GM12878 (cell line): Measurements from ENCODE around the gene TIMM29. TPM values are rescaled to one million over a fixed set of nuclear protein-coding genes. Genes with fewer than 3 reads are reported as not detected.

ENCODE experiments used
- ATAC-seq: fragments of 200-7000 bp; cut with Tn5 transposase; 3 replicates; pipeline ENCODE4 v1.9.1; 2020; ENCODE audit warnings: mild to moderate bottlenecking, moderate library complexity
- BruUV-seq: library from RNA; stranded (reverse); fragments of 400-500 nt; replicated peaks from 2 replicates; lab custom pipeline; 2021; lab: Mats Ljungman, UMichigan
- CTCF ChIA-PET: fragments of 300-600 bp; sonication (Branson Sonifier 250); formaldehyde crosslinking; extraction: SDS; loops from one replicate; lab custom pipeline; 2021; ENCODE audit warnings: inconsistent platforms; lab: Yijun Ruan, JAX
- POLR2A ChIA-PET: fragments of 350-600 bp; formaldehyde crosslinking; extraction: SDS; loops from one replicate; lab custom pipeline; 2021; ENCODE audit warnings: inconsistent platforms; lab: Charles Lee
- RAD21 ChIA-PET: fragments of 300-600 bp; sonication (Branson Sonifier 250); formaldehyde crosslinking; loops from one replicate; lab custom pipeline; 2023; ENCODE audit warnings: antibody characterized with exemption; ENCODE audit not compliant: unreplicated experiment; lab: Charles Lee
- SMC1A ChIA-PET: fragments of 300-600 bp; sonication (Branson Sonifier 250); formaldehyde crosslinking; loops from one replicate; lab custom pipeline; 2023; ENCODE audit not compliant: unreplicated experiment, uncharacterized antibody; lab: Charles Lee
- DNase-seq: peaks from one replicate; pipeline ENCODE4 v3.0.0-alpha.2; 2011; ENCODE audit warnings: low read depth, low spot score
- FAIRE-seq: peaks from 3 replicates; lab custom pipeline; 2011; peaks lifted over from hg19 to GRCh38; lab: Jason Lieb, UNC
- H2AFZ ChIP-seq: 2 replicates; pipeline ENCODE4 v1.6.0; 2011; ENCODE audit warnings: low read depth, low read length, control low read depth; ENCODE audit not compliant: control insufficient read depth
- H3K27ac ChIP-seq: 2 replicates; pipeline ENCODE4 v1.5.1; 2011; ENCODE audit warnings: control low read depth; ENCODE audit not compliant: control insufficient read depth, insufficient read depth
- H3K27me3 ChIP-seq, 2 experiments: replicated peaks in 1 of 2; 2 replicates each; pipeline versions ENCODE4 v1.6.0 to v1.6.1; 2011; ENCODE audit warnings: low read length in 1 of 2; ENCODE audit not compliant: control insufficient read depth in 2 of 2, insufficient read depth in 2 of 2
- H3K36me3 ChIP-seq, 2 experiments: 2 replicates each; pipeline ENCODE4 v1.5.1; 2011; ENCODE audit warnings: low read length in 1 of 2; ENCODE audit not compliant: control insufficient read depth in 2 of 2, insufficient read depth in 2 of 2
- H3K4me1 ChIP-seq: 2 replicates; pipeline ENCODE4 v1.6.1; 2011; ENCODE audit warnings: mild to moderate bottlenecking, low read length, moderate library complexity, mixed read lengths; ENCODE audit not compliant: control insufficient read depth, insufficient read depth
- H3K4me2 ChIP-seq: 2 replicates; pipeline ENCODE4 v1.6.0; 2011; ENCODE audit warnings: control low read depth; ENCODE audit not compliant: control insufficient read depth, insufficient read depth
- H3K4me3 ChIP-seq: fragments of 200-600 bp; sonication (generic); 2 replicates; pipeline ENCODE4 v1.5.1; 2016
- H3K79me2 ChIP-seq: 2 replicates; pipeline ENCODE4 v1.6.0; 2011; ENCODE audit warnings: low read length; ENCODE audit not compliant: control insufficient read depth, insufficient read depth
- H3K9ac ChIP-seq: 2 replicates; pipeline ENCODE4 v1.8.0; 2011; ENCODE audit warnings: low read length, control low read depth, mixed read lengths; ENCODE audit not compliant: control insufficient read depth, insufficient read depth
- H3K9me3 ChIP-seq: replicated peaks from 3 replicates; pipeline ENCODE4 v1.5.1; 2011; ENCODE audit warnings: mild to moderate bottlenecking, low read length; ENCODE audit not compliant: control insufficient read depth, insufficient read depth
- H4K20me1 ChIP-seq: 2 replicates; pipeline ENCODE4 v1.6.0; 2011; ENCODE audit not compliant: control insufficient read depth, insufficient read depth
- ATF7 ChIP-seq: fragments of 450-650 bp; IDR thresholded peaks from 2 replicates; pipeline ENCODE4 v1.6.1; 2016; ENCODE audit warnings: low read depth, mild to moderate bottlenecking
- ESRRA ChIP-seq: IDR thresholded peaks from 2 replicates; pipeline ENCODE4 v1.6.1; 2012; ENCODE audit warnings: mild to moderate bottlenecking, low read length, improper control_type of control experiment
- GABPA ChIP-seq: IDR thresholded peaks from 2 replicates; pipeline ENCODE4 v1.6.1; 2014; ENCODE audit warnings: antibody characterized with exemption, low read depth, mild to moderate bottlenecking, inconsistent platforms
- HCFC1 ChIP-seq: fragments of 150-350 bp; IDR thresholded peaks from 2 replicates; pipeline ENCODE4 v1.6.1; 2014; ENCODE audit warnings: low read length
- JUND ChIP-seq: IDR thresholded peaks from 2 replicates; pipeline ENCODE4 v1.6.1; 2012; ENCODE audit warnings: low read depth, mild to moderate bottlenecking, low read length, improper control_type of control experiment, moderate library complexity
- KAT2A ChIP-seq: conservative IDR thresholded peaks from 2 replicates; pipeline ENCODE4 v1.6.1; 2011; ENCODE audit warnings: low read depth, low read length; ENCODE audit not compliant: control insufficient read depth
- NFIC ChIP-seq: IDR thresholded peaks from 2 replicates; pipeline ENCODE4 v1.6.1; 2012; ENCODE audit warnings: low read depth, mild to moderate bottlenecking, inconsistent platforms, low read length, moderate library complexity
- SMARCA5 ChIP-seq: fragments of 450-650 bp; IDR thresholded peaks from 2 replicates; pipeline ENCODE4 v1.6.1; 2017; ENCODE audit warnings: mild to moderate bottlenecking
- SUPT20H ChIP-seq: IDR thresholded peaks from 2 replicates; pipeline ENCODE4 v1.6.1; 2011; ENCODE audit warnings: low read depth, mild to moderate bottlenecking, low read length, moderate library complexity, borderline replicate concordance; ENCODE audit not compliant: control insufficient read depth
- TCF7 ChIP-seq: IDR thresholded peaks from 2 replicates; pipeline ENCODE4 v1.6.1; 2014; ENCODE audit warnings: antibody characterized with exemption, borderline replicate concordance
- YY1 ChIP-seq: IDR thresholded peaks from 2 replicates; pipeline ENCODE4 v1.6.1; 2011; ENCODE audit warnings: low read depth, mild to moderate bottlenecking, low read length
- ZNF207 ChIP-seq: fragments of 450-650 bp; IDR thresholded peaks from 2 replicates; pipeline ENCODE4 v1.6.1; 2014; ENCODE audit warnings: antibody characterized with exemption, mild to moderate bottlenecking, borderline replicate concordance
- WGBS: methylation state at CpG from one replicate; pipeline ENCODE4 v1.1.6; 2016; ENCODE audit warnings: low lambda C conversion rate; ENCODE audit not compliant: insufficient replicate concordance, insufficient coverage; ENCODE audit errors: missing lambda C conversion rate; 5-methylcytosine and 5-hydroxymethylcytosine counted together
- in situ Hi-C: fragments of 300-500 bp; cut with MboI; formaldehyde crosslinking; loops from 9 replicates; pipeline ENCODE4 v1.14.3; 2018; ENCODE audit warnings: mixed read lengths
- intact Hi-C: fragments of 100-400 bp; cut with micrococcal nuclease; formaldehyde crosslinking; loops from one replicate; pipeline ENCODE4 v1.14.2; 2022; ENCODE audit not compliant: unreplicated experiment
- polyA plus RNA-seq, 11 experiments: library from polyadenylated mRNA; depleted of rRNA in 4 of 11; unstranded in 6 of 11; stranded (reverse) in 5 of 11; fragments of >200 nt; fragmentation: Nextera tagmentation in 4 of 11; fragmentation: Illumina TruSeq in 1 of 11; extraction: Ambion mirVana in 4 of 11; extraction: Trizol in 1 of 11; gene quantifications; 1 replicate in 1 of 11; 2 replicates in 10 of 11; pipeline versions ENCODE4 v1.2.1 to v1.2.3, GENCODE V29; 2011 to 2016; ENCODE audit warnings: inconsistent platforms in 2 of 11, missing spikeins in 2 of 11, low read depth in 1 of 11
- total RNA-seq, 4 experiments: library from RNA; depleted of rRNA in 3 of 4; stranded (reverse); fragments of >200 nt in 3 of 4; fragmentation: Illumina TruSeq in 1 of 4; extraction: Trizol in 1 of 4; gene quantifications; 2 replicates each; pipeline versions ENCODE4 v1.2.1 to v1.2.3, GENCODE V29; 2013 to 2021
- TF ChIP-seq, protein P1 (sequence below): fragments of 450-650 bp; IDR thresholded peaks from 2 replicates; pipeline ENCODE4 v1.6.1; 2014; ENCODE audit warnings: mild to moderate bottlenecking
- TF ChIP-seq, protein P2 (sequence below): fragments of 450-650 bp; IDR thresholded peaks from 2 replicates; pipeline ENCODE4 v1.6.1; 2017; ENCODE audit warnings: mild to moderate bottlenecking, moderate library complexity
- TF ChIP-seq, protein P3 (sequence below): IDR thresholded peaks from 2 replicates; pipeline ENCODE4 v1.6.1; 2011; ENCODE audit warnings: low read depth, mild to moderate bottlenecking, low read length, moderate library complexity, borderline replicate concordance; ENCODE audit errors: extremely low read depth
- TF ChIP-seq, protein P4 (sequence below): IDR thresholded peaks from 2 replicates; pipeline ENCODE4 v1.6.1; 2011; ENCODE audit warnings: low read depth, low read length, improper control_type of control experiment, borderline replicate concordance
- TF ChIP-seq, protein P5 (sequence below): IDR thresholded peaks from 2 replicates; pipeline ENCODE4 v1.6.1; 2011; ENCODE audit warnings: borderline replicate concordance, low read depth, mild to moderate bottlenecking, moderate library complexity, low read length; ENCODE audit not compliant: insufficient read depth, poor library complexity, severe bottlenecking

The TIMM29 gene
- total and polyA plus RNA-seq, 10 of the 15 experiments (the other 5 are each of a cell fraction or from before 2014, with no cell fraction given): 2.4 to 27.9 (median 13.5) TPM

DNA sequence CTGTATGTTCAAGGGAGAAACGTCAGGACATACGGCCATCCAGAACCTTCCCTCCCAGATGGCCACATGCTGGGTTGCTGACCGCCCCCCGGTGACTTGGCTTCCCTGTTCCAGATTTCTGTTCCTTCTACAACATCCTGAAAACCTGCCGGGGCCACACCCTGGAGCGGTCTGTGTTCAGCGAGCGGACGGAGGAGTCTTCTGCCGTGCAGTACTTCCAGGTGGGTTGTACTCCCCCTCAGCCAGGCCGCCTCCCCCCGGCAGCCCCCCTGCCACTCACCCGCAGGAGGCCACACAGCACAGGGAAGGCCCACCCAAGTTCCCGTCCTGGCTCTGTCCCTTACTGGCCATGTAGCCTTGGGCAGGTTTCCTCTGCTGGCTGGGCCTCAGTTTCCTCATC lies 20.7 kb upstream of the TIMM29 start:
- FAIRE-seq: no peak
- H3K27ac ChIP-seq: no peak overlapping the region
- H3K4me2 ChIP-seq: no peak overlapping the region
- ATAC-seq: no peak
- ChIA-PET SMC1A (no interaction called here), RAD21 (no interaction called here)
- no peak for DNase-seq
- H3K4me1 ChIP-seq: no peaks in the 10 kb centered on the region
- no peaks in the 10 kb centered on the region for H3K27me3 ChIP-seq
- BruUV-seq: no TSS peak
- H2AFZ ChIP-seq: no peak overlapping the region
- no peak overlapping the region for H3K9ac ChIP-seq
- intact Hi-C loops: no loop called here
- TF ChIP-seq KAT2A (no peak), YY1 (no peak), TCF7 (no peak), NFIC (no peak), ATF7 (no peak), HCFC1 (no peak), ZNF207 (no peak), SUPT20H (no peak), JUND (no peak), ESRRA (no peak), GABPA (no peak), SMARCA5 (no peak)
- TF ChIP-seq, protein P1, sequence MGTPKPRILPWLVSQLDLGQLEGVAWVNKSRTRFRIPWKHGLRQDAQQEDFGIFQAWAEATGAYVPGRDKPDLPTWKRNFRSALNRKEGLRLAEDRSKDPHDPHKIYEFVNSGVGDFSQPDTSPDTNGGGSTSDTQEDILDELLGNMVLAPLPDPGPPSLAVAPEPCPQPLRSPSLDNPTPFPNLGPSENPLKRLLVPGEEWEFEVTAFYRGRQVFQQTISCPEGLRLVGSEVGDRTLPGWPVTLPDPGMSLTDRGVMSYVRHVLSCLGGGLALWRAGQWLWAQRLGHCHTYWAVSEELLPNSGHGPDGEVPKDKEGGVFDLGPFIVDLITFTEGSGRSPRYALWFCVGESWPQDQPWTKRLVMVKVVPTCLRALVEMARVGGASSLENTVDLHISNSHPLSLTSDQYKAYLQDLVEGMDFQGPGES: no peak
- TF ChIP-seq, protein P2, sequence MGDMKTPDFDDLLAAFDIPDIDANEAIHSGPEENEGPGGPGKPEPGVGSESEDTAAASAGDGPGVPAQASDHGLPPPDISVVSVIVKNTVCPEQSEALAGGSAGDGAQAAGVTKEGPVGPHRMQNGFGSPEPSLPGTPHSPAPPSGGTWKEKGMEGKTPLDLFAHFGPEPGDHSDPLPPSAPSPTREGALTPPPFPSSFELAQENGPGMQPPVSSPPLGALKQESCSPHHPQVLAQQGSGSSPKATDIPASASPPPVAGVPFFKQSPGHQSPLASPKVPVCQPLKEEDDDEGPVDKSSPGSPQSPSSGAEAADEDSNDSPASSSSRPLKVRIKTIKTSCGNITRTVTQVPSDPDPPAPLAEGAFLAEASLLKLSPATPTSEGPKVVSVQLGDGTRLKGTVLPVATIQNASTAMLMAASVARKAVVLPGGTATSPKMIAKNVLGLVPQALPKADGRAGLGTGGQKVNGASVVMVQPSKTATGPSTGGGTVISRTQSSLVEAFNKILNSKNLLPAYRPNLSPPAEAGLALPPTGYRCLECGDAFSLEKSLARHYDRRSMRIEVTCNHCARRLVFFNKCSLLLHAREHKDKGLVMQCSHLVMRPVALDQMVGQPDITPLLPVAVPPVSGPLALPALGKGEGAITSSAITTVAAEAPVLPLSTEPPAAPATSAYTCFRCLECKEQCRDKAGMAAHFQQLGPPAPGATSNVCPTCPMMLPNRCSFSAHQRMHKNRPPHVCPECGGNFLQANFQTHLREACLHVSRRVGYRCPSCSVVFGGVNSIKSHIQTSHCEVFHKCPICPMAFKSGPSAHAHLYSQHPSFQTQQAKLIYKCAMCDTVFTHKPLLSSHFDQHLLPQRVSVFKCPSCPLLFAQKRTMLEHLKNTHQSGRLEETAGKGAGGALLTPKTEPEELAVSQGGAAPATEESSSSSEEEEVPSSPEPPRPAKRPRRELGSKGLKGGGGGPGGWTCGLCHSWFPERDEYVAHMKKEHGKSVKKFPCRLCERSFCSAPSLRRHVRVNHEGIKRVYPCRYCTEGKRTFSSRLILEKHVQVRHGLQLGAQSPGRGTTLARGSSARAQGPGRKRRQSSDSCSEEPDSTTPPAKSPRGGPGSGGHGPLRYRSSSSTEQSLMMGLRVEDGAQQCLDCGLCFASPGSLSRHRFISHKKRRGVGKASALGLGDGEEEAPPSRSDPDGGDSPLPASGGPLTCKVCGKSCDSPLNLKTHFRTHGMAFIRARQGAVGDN: no peak
- TF ChIP-seq, protein P3, sequence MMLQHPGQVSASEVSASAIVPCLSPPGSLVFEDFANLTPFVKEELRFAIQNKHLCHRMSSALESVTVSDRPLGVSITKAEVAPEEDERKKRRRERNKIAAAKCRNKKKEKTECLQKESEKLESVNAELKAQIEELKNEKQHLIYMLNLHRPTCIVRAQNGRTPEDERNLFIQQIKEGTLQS: no peak
- TF ChIP-seq, protein P4, sequence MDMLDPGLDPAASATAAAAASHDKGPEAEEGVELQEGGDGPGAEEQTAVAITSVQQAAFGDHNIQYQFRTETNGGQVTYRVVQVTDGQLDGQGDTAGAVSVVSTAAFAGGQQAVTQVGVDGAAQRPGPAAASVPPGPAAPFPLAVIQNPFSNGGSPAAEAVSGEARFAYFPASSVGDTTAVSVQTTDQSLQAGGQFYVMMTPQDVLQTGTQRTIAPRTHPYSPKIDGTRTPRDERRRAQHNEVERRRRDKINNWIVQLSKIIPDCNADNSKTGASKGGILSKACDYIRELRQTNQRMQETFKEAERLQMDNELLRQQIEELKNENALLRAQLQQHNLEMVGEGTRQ: no peak
- TF ChIP-seq, protein P5, sequence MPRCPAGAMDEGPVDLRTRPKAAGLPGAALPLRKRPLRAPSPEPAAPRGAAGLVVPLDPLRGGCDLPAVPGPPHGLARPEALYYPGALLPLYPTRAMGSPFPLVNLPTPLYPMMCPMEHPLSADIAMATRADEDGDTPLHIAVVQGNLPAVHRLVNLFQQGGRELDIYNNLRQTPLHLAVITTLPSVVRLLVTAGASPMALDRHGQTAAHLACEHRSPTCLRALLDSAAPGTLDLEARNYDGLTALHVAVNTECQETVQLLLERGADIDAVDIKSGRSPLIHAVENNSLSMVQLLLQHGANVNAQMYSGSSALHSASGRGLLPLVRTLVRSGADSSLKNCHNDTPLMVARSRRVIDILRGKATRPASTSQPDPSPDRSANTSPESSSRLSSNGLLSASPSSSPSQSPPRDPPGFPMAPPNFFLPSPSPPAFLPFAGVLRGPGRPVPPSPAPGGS: no peak
- TF ChIP-seq, all 136 proteins: peak for 0
- peaks cover 15 to 40% of the 10 kb centered on the region in 2 experiments; a peak in 3 of 4 replicates for H3K36me3 ChIP-seq
- H3K9me3 ChIP-seq: no peaks in the 10 kb centered on the region
- ChIA-PET POLR2A (interaction anchor here (0.6 kb wide), 1 partner anchor 381 kb away, joined by 7 read pairs; no protein-coding TSS in a partner anchor), CTCF (no interaction called here)
- in situ Hi-C loops: no loop called here
- WGBS: 96% methylated on average over 14 of the region's 14 CpGs
- no peak overlapping the region for H3K4me3 ChIP-seq
- H4K20me1 ChIP-seq: no peaks in the 10 kb centered on the region
- peaks cover 2% of the 10 kb centered on the region; the same call in 1 of the 2 replicates for H3K79me2 ChIP-seq
